Mucosa of rectum (tissue), 2 donors: Measurements from ENCODE around the gene KCTD21.
"Not testable (repeated sequence)": the region's sequence is repeated elsewhere in the genome, so short reads cannot be mapped to it uniquely, and the experiment has no call there.

Experiments used
- H3K27ac ChIP-seq, 2 donors: one replicate each; pipeline ENCODE4 v1.7.0; 2013; ENCODE audit warnings: inconsistent platforms in 2 of 2, low read depth in 2 of 2, low read length in 2 of 2
- H3K27me3 ChIP-seq, 2 donors: one replicate each; pipeline ENCODE4 v1.7.0; 2013; ENCODE audit warnings: low read length in 2 of 2; ENCODE audit not compliant: control insufficient read depth in 2 of 2, insufficient read depth in 2 of 2
- H3K36me3 ChIP-seq, 2 donors: one replicate each; pipeline ENCODE4 v1.7.0; 2013; ENCODE audit warnings: low read length in 2 of 2; ENCODE audit not compliant: control insufficient read depth in 2 of 2, insufficient read depth in 2 of 2
- H3K4me1 ChIP-seq, 2 donors: one replicate each; pipeline ENCODE4 v1.7.0; 2013; ENCODE audit warnings: low read length in 2 of 2, mild to moderate bottlenecking in 1 of 2; ENCODE audit not compliant: control insufficient read depth in 2 of 2, insufficient read depth in 2 of 2
- H3K4me3 ChIP-seq, 2 donors: one replicate each; pipeline ENCODE4 v1.7.0; 2013; ENCODE audit warnings: low read length in 2 of 2
- H3K9ac ChIP-seq, 2 donors: one replicate each; pipeline ENCODE4 v1.7.0; 2013; ENCODE audit warnings: low read length in 2 of 2, low read depth in 1 of 2, mild to moderate bottlenecking in 1 of 2
- H3K9me3 ChIP-seq, 2 donors: one replicate each; pipeline ENCODE4 v1.7.0; 2013; ENCODE audit warnings: low read length in 2 of 2; ENCODE audit not compliant: control insufficient read depth in 2 of 2
- donor health status: healthy.
- donor health status: Normal muscosa, but diverticular disease.

KCTD21 gene

GRCh38 chr11:78188286-78189173 lies at the start of gene KCTD21, which contains the start of gene USP35:
TSS of gene KCTD21 (minus strand) at chr11:78188626. CDS start at chr11:78174554, 14,072 bp downstream.
TSS of gene USP35 (plus strand) at chr11:78188919. CDS start at chr11:78196246, 7,327 bp downstream.
- Histone ChIP-seq H3K36me3 (peaks cover 0 to 3% of the 10 kb centered on the region in 2 donors), H3K4me3 (peak within 1 kb of the TSS; percentile 86 to 96), H3K9me3 (no peaks in the 10 kb centered on the region), H3K9ac (peak within 1 kb of the TSS; percentile 70 to 79), H3K4me1 (peaks cover 17 to 19% of the 10 kb centered on the region in 2 donors), H3K27ac (peak within 1 kb of the TSS; percentile 82 to 88), H3K27me3 (no peaks in the 10 kb centered on the region)

GRCh38 chr11:78237293-78238046 lies 49.0 kb upstream of the KCTD21 start:
- no peaks in the 10 kb centered on the region for H3K36me3 ChIP-seq
- H3K4me1 ChIP-seq, result no peaks in the 10 kb centered on the region
- H3K4me3 ChIP-seq, result no peak overlapping the region
- H3K9ac ChIP-seq, result no peak overlapping the region
- H3K27ac ChIP-seq, result no peak overlapping the region
- H3K27me3 ChIP-seq, result no peaks in the 10 kb centered on the region
- H3K9me3 ChIP-seq, result peaks cover 0 to 2% of the 10 kb centered on the region in 2 donors

GRCh38 chr11:78234006-78234405 lies 45.6 kb upstream of the KCTD21 start:
- H3K9ac ChIP-seq, result no peak overlapping the region
- H3K36me3 ChIP-seq, result no peaks in the 10 kb centered on the region
- H3K4me3 ChIP-seq, result no peak overlapping the region
- H3K27me3 ChIP-seq, result no peaks in the 10 kb centered on the region
- H3K9me3 ChIP-seq, result no peaks in the 10 kb centered on the region
- H3K4me1 ChIP-seq, result no peaks in the 10 kb centered on the region
- no peak overlapping the region for H3K27ac ChIP-seq

GRCh38 chr11:78233046-78233445 lies 44.6 kb upstream of the KCTD21 start:
- not testable (repeated sequence) for H3K9me3 ChIP-seq, H3K36me3 ChIP-seq, H3K4me1 ChIP-seq, H3K9ac ChIP-seq, H3K4me3 ChIP-seq, H3K27me3 ChIP-seq, H3K27ac ChIP-seq

- no peak overlapping the region for H3K9ac ChIP-seq
- no peak overlapping the region for H3K4me3 ChIP-seq
- no peak overlapping the region for H3K27ac ChIP-seq
- no peaks in the 10 kb centered on the region for H3K27me3 ChIP-seq
- H3K4me1 ChIP-seq, result no peaks in the 10 kb centered on the region
- H3K36me3 ChIP-seq, result no peaks in the 10 kb centered on the region
- H3K9me3 ChIP-seq, result no peaks in the 10 kb centered on the region
Measured at GRCh38 chr11:78231962-78232501, 43.6 kb upstream of the KCTD21 start.

GRCh38 chr11:78230161-78230877 lies 41.9 kb upstream of the KCTD21 start:
- no peaks in the 10 kb centered on the region for H3K27me3 ChIP-seq
- no peak overlapping the region for H3K4me3 ChIP-seq
- H3K36me3 ChIP-seq, result peaks cover 2 to 5% of the 10 kb centered on the region in 2 donors
- H3K27ac ChIP-seq, result no peak overlapping the region
- no peak overlapping the region for H3K9ac ChIP-seq
- no peaks in the 10 kb centered on the region for H3K9me3 ChIP-seq
- H3K4me1 ChIP-seq, result no peaks in the 10 kb centered on the region

- Histone ChIP-seq H3K9me3 (no peaks in the 10 kb centered on the region), H3K27ac (no peak overlapping the region), H3K4me3 (no peak overlapping the region), H3K9ac (no peak overlapping the region), H3K27me3 (no peaks in the 10 kb centered on the region), H3K4me1 (no peaks in the 10 kb centered on the region), H3K36me3 (peaks cover 11 to 17% of the 10 kb centered on the region in 2 donors)
Measured at GRCh38 chr11:78229106-78229505, 40.7 kb upstream of the KCTD21 start.

- no peaks in the 10 kb centered on the region for H3K27me3 ChIP-seq
- H3K4me3 ChIP-seq, result no peak overlapping the region
- H3K36me3 ChIP-seq, result peaks cover 13 to 20% of the 10 kb centered on the region in 2 donors
- no peaks in the 10 kb centered on the region for H3K4me1 ChIP-seq
- no peak overlapping the region for H3K9ac ChIP-seq
- H3K27ac ChIP-seq, result no peak overlapping the region
- no peaks in the 10 kb centered on the region for H3K9me3 ChIP-seq
Measured at GRCh38 chr11:78228467-78228866, 40.0 kb upstream of the KCTD21 start.

- Histone ChIP-seq H3K9ac (no peak overlapping the region), H3K9me3 (no peaks in the 10 kb centered on the region), H3K36me3 (peaks cover 19 to 25% of the 10 kb centered on the region in 2 donors), H3K27ac (no peak overlapping the region), H3K4me1 (no peaks in the 10 kb centered on the region), H3K4me3 (no peak overlapping the region), H3K27me3 (no peaks in the 10 kb centered on the region)
Measured at GRCh38 chr11:78227921-78228320, 39.5 kb upstream of the KCTD21 start.
